Upper lobe of left lung (tissue), 6 donors: ENCODE data around the gene TUBB3. TPM values are rescaled to one million over a fixed set of nuclear protein-coding genes. Genes with fewer than 3 reads are reported as not detected.
A peak's percentile ranks its signal among the peaks of the same experiment; 100 is the strongest.

Experiments used
- ATAC-seq, 2 donors: fragments of 200-7000 bp; cut with Tn5 transposase; one replicate each; pipeline ENCODE4 v1.9.1; 2022; ENCODE audit warnings: mild to moderate bottlenecking in 2 of 2, moderate library complexity in 2 of 2; ENCODE audit not compliant: low FRiP score in 2 of 2
- DNase-seq, 2 donors: peaks; one replicate each; pipeline ENCODE4 v3.0.0-alpha.2; 2019 to 2020
- H3K27ac ChIP-seq, 4 donors: fragments of 200-600 bp; sonication (generic); one replicate each; pipeline ENCODE4 v1.5.1; 2016 to 2019
- H3K27me3 ChIP-seq, 4 donors: fragments of 200-600 bp; sonication (generic); one replicate each; pipeline ENCODE4 v1.5.1; 2017 to 2019
- H3K36me3 ChIP-seq, 4 donors: fragments of 200-600 bp; sonication (generic); one replicate each; pipeline ENCODE4 v1.5.1; 2016 to 2019
- H3K4me1 ChIP-seq, 4 donors: fragments of 200-600 bp; sonication (generic); one replicate each; pipeline ENCODE4 v1.5.1; 2018 to 2019
- H3K4me3 ChIP-seq, 4 donors: fragments of 200-600 bp; sonication (generic); one replicate each; pipeline ENCODE4 v1.5.1; 2017 to 2019; ENCODE audit warnings: mild to moderate bottlenecking in 2 of 4, moderate library complexity in 1 of 4
- H3K9me3 ChIP-seq, 4 donors: fragments of 200-600 bp; sonication (generic); one replicate each; pipeline ENCODE4 v1.5.1; 2018 to 2019
- CTCF ChIP-seq, 6 experiments: fragments of 450-650 bp in 4 of 6; fragments of 200-600 bp in 2 of 6; sonication (generic) in 2 of 6; IDR thresholded peaks; one replicate each; pipeline ENCODE4 v1.5.1; 2016 to 2019; ENCODE audit warnings: antibody characterized with exemption in 6 of 6
- EP300 ChIP-seq, 4 donors: sonication (generic); formaldehyde crosslinking; IDR thresholded peaks; one replicate each; pipeline ENCODE4 v1.5.1; 2017; ENCODE audit warnings: antibody characterized with exemption in 4 of 4, control low read depth in 2 of 4
- POLR2A ChIP-seq, 4 donors: fragments of 450-650 bp; IDR thresholded peaks; one replicate each; pipeline ENCODE4 v1.5.1; 2016 to 2017; ENCODE audit warnings: antibody characterized with exemption in 4 of 4, mild to moderate bottlenecking in 2 of 4
- POLR2AphosphoS5 ChIP-seq, 2 donors: sonication (generic); formaldehyde crosslinking; IDR thresholded peaks; one replicate each; pipeline ENCODE4 v1.5.1; 2017; ENCODE audit warnings: antibody characterized with exemption in 2 of 2
- WGBS, 2 donors: methylation state at CpG; one replicate each; pipeline ENCODE4 v1.1.5; 2017 to 2018; 5-methylcytosine and 5-hydroxymethylcytosine counted together
- total RNA-seq, 6 donors: library from RNA; depleted of rRNA in 4 of 6; stranded (reverse); fragments of >200 nt in 4 of 6; gene quantifications; one replicate each; pipeline versions ENCODE4 v1.1.0 to v1.2.1, GENCODE V29; 2016 to 2021
- donor health status: DM: no; HTN: no; CAD: no; lungs with moderate emphysema.
- donor health status: DM: no; HTN: yes; CAD: no; lungs with severe emphysema.

Gene TUBB3
- total RNA-seq, 6 donors from 2014 or later, result 0.33 to 9.2 (median 2.1) TPM; not detected in 1

- no peaks in the 10 kb centered on the region for H3K9me3 ChIP-seq
- ATAC-seq (peak in 1 of 2 donors; percentile 45), DNase-seq (no peak)
- TF ChIP-seq EP300 (IDR thresholded peaks at IDR 0.05) (no peak), POLR2A (IDR thresholded peaks at IDR 0.05) (no peak), CTCF (IDR thresholded peaks at IDR 0.05) (no peak), POLR2AphosphoS5 (IDR thresholded peaks at IDR 0.05) (no peak)
- peak overlapping the region in 1 of 4 donors; percentile 33 for H3K4me3 ChIP-seq
- peak overlapping the region; percentile 51 to 77 (median 73) for H3K27ac ChIP-seq
- H3K27me3 ChIP-seq, result no peaks in the 10 kb centered on the region
- 75 to 84% methylated on average over 14 to 15 of the region's 15 CpGs for WGBS, 2 donors
- H3K4me1 ChIP-seq, result peaks cover 0 to 6% (median 2%) of the 10 kb centered on the region in 4 donors
- peaks cover 0 to 61% (median 31%) of the 10 kb centered on the region in 4 donors for H3K36me3 ChIP-seq
These were observed 33.5 kb downstream of the TUBB3 start for GRCh38 chr16:89956505-89957215.

- peak overlapping the region in 3 of 4 donors; percentile 18 to 33 (median 22) for H3K4me3 ChIP-seq
- peak overlapping the region; percentile 51 to 77 (median 73) for H3K27ac ChIP-seq
- no peaks in the 10 kb centered on the region for H3K9me3 ChIP-seq
- peaks cover 0 to 6% (median 2%) of the 10 kb centered on the region in 4 donors for H3K4me1 ChIP-seq
- TF ChIP-seq CTCF (IDR thresholded peaks at IDR 0.05) (no peak), POLR2A (IDR thresholded peaks at IDR 0.05) (peak in 1 of 4 donors; percentile 9)
- 79 to 81% methylated on average over 14 to 23 of the region's 23 CpGs for WGBS, 2 donors
- H3K27me3 ChIP-seq, result no peaks in the 10 kb centered on the region
- H3K36me3 ChIP-seq, result peaks cover 0 to 67% (median 33%) of the 10 kb centered on the region in 4 donors
- no peak for DNase-seq
- peak in 1 of 2 donors; percentile 2 for ATAC-seq
These were observed 34.2 kb downstream of the TUBB3 start for GRCh38 chr16:89957216-89957785.

- no peaks in the 10 kb centered on the region for H3K27me3 ChIP-seq
- peak in 1 of 2 donors; percentile 33 for DNase-seq
- no peaks in the 10 kb centered on the region for H3K9me3 ChIP-seq
- peaks cover 0 to 72% (median 33%) of the 10 kb centered on the region in 4 donors for H3K36me3 ChIP-seq
- WGBS, 2 donors, result 90 to 95% methylated on average over 1 to 7 of the region's 7 CpGs
- H3K27ac ChIP-seq, result peak overlapping the region in 2 of 4 donors; percentile 73
- peak; percentile 73 to 76 for ATAC-seq
- H3K4me1 ChIP-seq, result peaks cover 0 to 6% (median 2%) of the 10 kb centered on the region in 4 donors
- H3K4me3 ChIP-seq, result peak overlapping the region in 2 of 4 donors; percentile 18 to 33
- no peak for TF ChIP-seq POLR2AphosphoS5 (IDR thresholded peaks at IDR 0.05)
- TF ChIP-seq POLR2A (IDR thresholded peaks at IDR 0.05), result no peak
- TF ChIP-seq EP300 (IDR thresholded peaks at IDR 0.05), result no peak
These were observed 34.9 kb downstream of the TUBB3 start for GRCh38 chr16:89958068-89958467.

- TF ChIP-seq EP300 (IDR thresholded peaks at IDR 0.05), result no peak
- TF ChIP-seq POLR2A (IDR thresholded peaks at IDR 0.05), result no peak
- TF ChIP-seq CTCF (IDR thresholded peaks at IDR 0.05), result no peak
- TF ChIP-seq POLR2AphosphoS5 (IDR thresholded peaks at IDR 0.05), result no peak
- ATAC-seq (no peak), DNase-seq (no peak)
- WGBS, 2 donors, result 95 to 97% methylated on average over 10 of the region's 10 CpGs
- peaks cover 0 to 77% (median 34%) of the 10 kb centered on the region in 4 donors for H3K36me3 ChIP-seq
- no peaks in the 10 kb centered on the region for H3K27me3 ChIP-seq
- no peak overlapping the region for H3K27ac ChIP-seq
- peaks cover 0 to 6% (median 2%) of the 10 kb centered on the region in 4 donors for H3K4me1 ChIP-seq
- no peak overlapping the region for H3K4me3 ChIP-seq
- H3K9me3 ChIP-seq, result no peaks in the 10 kb centered on the region
These were observed 35.5 kb downstream of the TUBB3 start for GRCh38 chr16:89958596-89958995.

- DNase-seq (no peak), ATAC-seq (no peak)
- Histone ChIP-seq H3K27me3 (no peaks in the 10 kb centered on the region), H3K9me3 (no peaks in the 10 kb centered on the region), H3K4me1 (peaks cover 0 to 6% (median 2%) of the 10 kb centered on the region in 4 donors), H3K27ac (no peak overlapping the region), H3K36me3 (peaks cover 0 to 92% (median 37%) of the 10 kb centered on the region in 4 donors), H3K4me3 (no peak overlapping the region)
- WGBS, 2 donors, result 97 to 99% methylated on average over 12 to 13 of the region's 13 CpGs
- no peak for TF ChIP-seq CTCF (IDR thresholded peaks at IDR 0.05)
- no peak for TF ChIP-seq POLR2A (IDR thresholded peaks at IDR 0.05)
- no peak for TF ChIP-seq EP300 (IDR thresholded peaks at IDR 0.05)
These were observed 37.8 kb downstream of the TUBB3 start for GRCh38 chr16:89960966-89961365.
